Activated CD4-positive, CD25-positive, alpha-beta regulatory T cell treated with anti-CD3 and anti-CD28 coated beads, Interleukin-2, amount 50 U/mL, for 16 hours (primary cell): Measurements from ENCODE around the gene HLA-DQA1.
A peak's percentile ranks its signal among the peaks of the same experiment; 100 is the strongest.
"Not testable (repeated sequence)": the region's sequence is repeated elsewhere in the genome, so short reads cannot be mapped to it uniquely, and the experiment has no call there.

Experiments used
- DNase-seq: peaks from one replicate; pipeline ENCODE4 v3.0.0-alpha.2; 2020; ENCODE audit warnings: low read depth, low spot score

The HLA-DQA1 gene

GRCh38 chr6:32637219-32637880 is at the start of gene HLA-DQA1:
HLA-DQA1 (plus strand) TSS chr6:32637406; CDS start chr6:32637459, 53 bp downstream.
- no peak for DNase-seq

GRCh38 chr6:32588156-32588555 is 49.0 kb upstream of the HLA-DQA1 start:
- DNase-seq = no peak

GRCh38 chr6:32589596-32590449 is 47.4 kb upstream of the HLA-DQA1 start, which contains the start of gene HLA-DRB1:
HLA-DRB1 (minus strand) TSS chr6:32589848; CDS start chr6:32589742, 106 bp downstream.
- no peak for DNase-seq

- not testable (repeated sequence) for DNase-seq
Measured at GRCh38 chr6:32590713-32591112, 46.5 kb upstream of the HLA-DQA1 start.

- DNase-seq = no peak
Measured at GRCh38 chr6:32597024-32597423, 40.2 kb upstream of the HLA-DQA1 start.

GRCh38 chr6:32602383-32602782 is 34.8 kb upstream of the HLA-DQA1 start:
- DNase-seq = no peak

GRCh38 chr6:32603222-32603621 is 34.0 kb upstream of the HLA-DQA1 start:
- no peak for DNase-seq

GRCh38 chr6:32603888-32604287 is 33.3 kb upstream of the HLA-DQA1 start:
- DNase-seq = no peak

GRCh38 chr6:32604434-32604877 is 32.8 kb upstream of the HLA-DQA1 start:
- no peak for DNase-seq

- no peak for DNase-seq
Measured at GRCh38 chr6:32607263-32607987, 29.8 kb upstream of the HLA-DQA1 start.

- no peak for DNase-seq
Measured at GRCh38 chr6:32607988-32608298, 29.3 kb upstream of the HLA-DQA1 start.

GRCh38 chr6:32608362-32608761 is 28.8 kb upstream of the HLA-DQA1 start:
- DNase-seq = no peak

GRCh38 chr6:32609391-32609730 is 27.8 kb upstream of the HLA-DQA1 start:
- DNase-seq = no peak

GRCh38 chr6:32609731-32610640 is 27.2 kb upstream of the HLA-DQA1 start:
- peak; percentile 23 for DNase-seq

GRCh38 chr6:32610682-32611296 is 26.4 kb upstream of the HLA-DQA1 start:
- DNase-seq = no peak

GRCh38 chr6:32613475-32613874 is 23.7 kb upstream of the HLA-DQA1 start:
- DNase-seq = no peak

- no peak for DNase-seq
Measured at GRCh38 chr6:32614366-32615081, 22.7 kb upstream of the HLA-DQA1 start.

- no peak for DNase-seq
Measured at GRCh38 chr6:32615885-32616532, 21.2 kb upstream of the HLA-DQA1 start.

GRCh38 chr6:32617751-32618150 is 19.5 kb upstream of the HLA-DQA1 start:
- no peak for DNase-seq

GRCh38 chr6:32621372-32621771 is 15.8 kb upstream of the HLA-DQA1 start:
- DNase-seq = no peak
